Liver (tissue), 3 donors: ENCODE measurements around the gene GDF2.

Source experiments
- CTCF ChIP-seq: fragments of 150-350 bp; IDR thresholded peaks from 2 replicates; pipeline ENCODE4 v1.5.1; 2017; ENCODE audit warnings: improper control_type of control experiment, low read depth, low read length; ENCODE audit not compliant: missing input control
- EGR1 ChIP-seq, 2 donors: IDR thresholded peaks; 2 replicates each; pipeline ENCODE4 v1.6.1; 2016 to 2018; ENCODE audit warnings: antibody characterized with exemption in 2 of 2, low read depth in 2 of 2
- FOXA1 ChIP-seq: IDR thresholded peaks from 2 replicates; pipeline ENCODE4 v1.6.1; 2016; ENCODE audit warnings: antibody characterized with exemption
- TF ChIP-seq, protein P1 (sequence below): IDR thresholded peaks from 2 replicates; pipeline ENCODE4 v1.6.1; 2016; ENCODE audit warnings: antibody characterized with exemption
- donor health status: healthy.
- donor health status: healthy.

DNA sequence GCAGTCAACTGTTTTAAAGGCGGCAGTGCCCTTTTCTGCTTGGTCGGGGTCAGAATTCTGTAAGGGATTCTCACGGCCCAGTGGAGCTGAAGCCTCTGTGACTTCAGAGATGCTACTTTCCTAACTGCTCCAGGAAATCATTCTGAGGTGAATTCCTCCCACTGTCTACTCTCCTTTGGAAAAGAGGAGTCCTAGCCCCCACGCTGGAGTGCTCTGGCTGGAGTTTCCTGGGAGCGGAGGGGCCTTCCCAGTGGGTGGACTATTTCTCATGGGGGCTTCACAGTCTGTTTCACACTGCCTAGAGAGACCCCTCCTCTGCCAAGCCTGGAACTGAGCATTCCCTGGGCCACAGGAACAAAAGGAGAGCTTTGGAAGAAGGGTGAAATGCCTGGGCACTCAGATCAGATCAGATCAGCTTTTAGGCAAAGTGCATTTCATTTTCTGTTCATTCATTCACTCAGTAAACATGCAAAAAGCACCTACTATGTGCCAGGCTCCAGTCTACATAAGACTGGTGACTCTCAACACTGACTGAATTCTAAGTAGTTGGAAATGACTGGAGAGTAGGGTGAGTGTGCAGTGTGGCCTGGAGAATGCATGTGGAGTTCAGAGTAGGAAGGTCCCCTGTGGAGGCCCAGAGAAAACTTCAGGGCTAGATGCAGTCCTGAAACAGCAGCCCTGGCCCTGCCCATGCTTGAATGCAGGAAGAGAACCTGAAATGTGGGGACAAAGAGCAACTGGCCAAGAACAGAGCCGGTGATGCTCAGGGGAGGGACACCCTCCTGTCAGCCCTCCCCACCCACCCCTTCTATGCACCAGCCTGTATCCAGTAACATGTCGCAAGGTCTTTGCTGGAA, 49.6 kb downstream of the GDF2 start:
- TF ChIP-seq CTCF (no peak), FOXA1 (no peak), EGR1 (IDR thresholded peaks at IDR 0.05; ENCODE audit: low read depth in 2 of 2) (no peak)
- TF ChIP-seq, protein P1, sequence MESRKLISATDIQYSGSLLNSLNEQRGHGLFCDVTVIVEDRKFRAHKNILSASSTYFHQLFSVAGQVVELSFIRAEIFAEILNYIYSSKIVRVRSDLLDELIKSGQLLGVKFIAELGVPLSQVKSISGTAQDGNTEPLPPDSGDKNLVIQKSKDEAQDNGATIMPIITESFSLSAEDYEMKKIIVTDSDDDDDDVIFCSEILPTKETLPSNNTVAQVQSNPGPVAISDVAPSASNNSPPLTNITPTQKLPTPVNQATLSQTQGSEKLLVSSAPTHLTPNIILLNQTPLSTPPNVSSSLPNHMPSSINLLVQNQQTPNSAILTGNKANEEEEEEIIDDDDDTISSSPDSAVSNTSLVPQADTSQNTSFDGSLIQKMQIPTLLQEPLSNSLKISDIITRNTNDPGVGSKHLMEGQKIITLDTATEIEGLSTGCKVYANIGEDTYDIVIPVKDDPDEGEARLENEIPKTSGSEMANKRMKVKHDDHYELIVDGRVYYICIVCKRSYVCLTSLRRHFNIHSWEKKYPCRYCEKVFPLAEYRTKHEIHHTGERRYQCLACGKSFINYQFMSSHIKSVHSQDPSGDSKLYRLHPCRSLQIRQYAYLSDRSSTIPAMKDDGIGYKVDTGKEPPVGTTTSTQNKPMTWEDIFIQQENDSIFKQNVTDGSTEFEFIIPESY, result no peak
